OCI-LY1 (cell line): ENCODE data around the gene CSTB.

ENCODE experiments used
- H2AFZ ChIP-seq: fragments of 200-600 bp; sonication (generic), shearing (Covaris generic); 2 replicates; pipeline ENCODE4 v1.6.0; 2014; ENCODE audit warnings: antibody characterized with exemption, mild to moderate bottlenecking, low read length
- H3F3A ChIP-seq: fragments of 200-600 bp; sonication (generic), shearing (Covaris generic); 2 replicates; pipeline ENCODE4 v1.6.0; 2014; ENCODE audit warnings: mild to moderate bottlenecking, antibody characterized with exemption, low read length, moderate library complexity; ENCODE audit not compliant: insufficient read depth
- H3K27ac ChIP-seq: fragments of 200-600 bp; sonication (generic); 2 replicates; pipeline ENCODE4 v1.5.1; 2014; ENCODE audit warnings: low read length, mixed run types, mild to moderate bottlenecking, low read depth; ENCODE audit not compliant: poor library complexity, severe bottlenecking
- H3K27me3 ChIP-seq: fragments of 200-600 bp; sonication (generic); 2 replicates; pipeline ENCODE4 v1.6.0; 2014; ENCODE audit warnings: antibody characterized with exemption, mild to moderate bottlenecking, low read length, moderate library complexity; ENCODE audit not compliant: insufficient read depth
- H3K36me3 ChIP-seq: fragments of 200-600 bp; sonication (generic); 2 replicates; pipeline ENCODE4 v1.6.1; 2014; ENCODE audit warnings: mild to moderate bottlenecking, antibody characterized with exemption, low read length, moderate library complexity, mixed read lengths; ENCODE audit not compliant: insufficient read depth
- H3K4me1 ChIP-seq: fragments of 200-600 bp; sonication (generic); 2 replicates; pipeline ENCODE4 v1.5.1; 2014; ENCODE audit warnings: mild to moderate bottlenecking, low read length, moderate library complexity; ENCODE audit not compliant: insufficient read depth, severe bottlenecking
- H3K4me2 ChIP-seq: fragments of 200-600 bp; sonication (generic), shearing (Covaris generic); 2 replicates; pipeline ENCODE4 v1.6.1; 2014; ENCODE audit warnings: low read length
- H3K4me3 ChIP-seq: fragments of 200-600 bp; sonication (generic); 2 replicates; pipeline ENCODE4 v1.5.1; 2014; ENCODE audit warnings: low read length, low read depth, mild to moderate bottlenecking, mixed read lengths; ENCODE audit not compliant: poor library complexity, severe bottlenecking
- H3K79me2 ChIP-seq: fragments of 200-600 bp; shearing (Covaris generic); 2 replicates; pipeline ENCODE4 v1.6.1; 2016; ENCODE audit warnings: mixed run types, low read length, mixed read lengths; ENCODE audit not compliant: insufficient read depth
- H3K9ac ChIP-seq: fragments of 200-600 bp; sonication (generic), shearing (Covaris generic); 2 replicates; pipeline ENCODE4 v1.6.1; 2014; ENCODE audit warnings: mild to moderate bottlenecking, low read length, mixed read lengths
- H3K9me2 ChIP-seq: fragments of 200-600 bp; sonication (generic), shearing (Covaris generic); 2 replicates; pipeline ENCODE4 v1.6.1; 2014; ENCODE audit warnings: low read depth, mild to moderate bottlenecking, low read length, mixed read lengths
- H3K9me3 ChIP-seq: fragments of 200-600 bp; shearing (Covaris generic); 2 replicates; pipeline ENCODE4 v1.6.1; 2014; ENCODE audit warnings: low read length, mixed read lengths
- H4K20me1 ChIP-seq: fragments of 200-600 bp; sonication (generic), shearing (Covaris generic); 2 replicates; pipeline ENCODE4 v1.6.0; 2016; ENCODE audit warnings: mild to moderate bottlenecking, low read length; ENCODE audit not compliant: insufficient read depth
- EZH2 ChIP-seq: fragments of 200-600 bp; sonication (generic), shearing (Covaris generic); IDR thresholded peaks from 2 replicates; pipeline ENCODE4 v1.8.0; 2017; ENCODE audit warnings: borderline replicate concordance, mixed run types, mild to moderate bottlenecking, antibody characterized with exemption, low read length, moderate library complexity, mixed read lengths
- TF ChIP-seq, protein P1 (sequence below): fragments of 200-600 bp; sonication (generic), shearing (Covaris generic); IDR thresholded peaks from 2 replicates; pipeline ENCODE4 v1.5.1; 2017; ENCODE audit warnings: mild to moderate bottlenecking, antibody characterized with exemption, low read length, moderate library complexity, mixed read lengths

Gene CSTB

GRCh38 chr21:43743947-43744346, 32.2 kb downstream of the CSTB start:
- Histone ChIP-seq H3K4me3 (no peak overlapping the region), H4K20me1 (no peaks in the 10 kb centered on the region), H3F3A (no peaks in the 10 kb centered on the region), H3K79me2 (no peaks in the 10 kb centered on the region), H2AFZ (no peak overlapping the region), H3K27ac (no peak overlapping the region), H3K4me2 (no peak overlapping the region), H3K27me3 (no peaks in the 10 kb centered on the region), H3K4me1 (no peaks in the 10 kb centered on the region), H3K9ac (no peak overlapping the region), H3K36me3 (peaks cover 27% of the 10 kb centered on the region; the same call in 1 of the 2 replicates), H3K9me3 (no peaks in the 10 kb centered on the region), H3K9me2 (no peaks in the 10 kb centered on the region)
- TF ChIP-seq, protein P1, sequence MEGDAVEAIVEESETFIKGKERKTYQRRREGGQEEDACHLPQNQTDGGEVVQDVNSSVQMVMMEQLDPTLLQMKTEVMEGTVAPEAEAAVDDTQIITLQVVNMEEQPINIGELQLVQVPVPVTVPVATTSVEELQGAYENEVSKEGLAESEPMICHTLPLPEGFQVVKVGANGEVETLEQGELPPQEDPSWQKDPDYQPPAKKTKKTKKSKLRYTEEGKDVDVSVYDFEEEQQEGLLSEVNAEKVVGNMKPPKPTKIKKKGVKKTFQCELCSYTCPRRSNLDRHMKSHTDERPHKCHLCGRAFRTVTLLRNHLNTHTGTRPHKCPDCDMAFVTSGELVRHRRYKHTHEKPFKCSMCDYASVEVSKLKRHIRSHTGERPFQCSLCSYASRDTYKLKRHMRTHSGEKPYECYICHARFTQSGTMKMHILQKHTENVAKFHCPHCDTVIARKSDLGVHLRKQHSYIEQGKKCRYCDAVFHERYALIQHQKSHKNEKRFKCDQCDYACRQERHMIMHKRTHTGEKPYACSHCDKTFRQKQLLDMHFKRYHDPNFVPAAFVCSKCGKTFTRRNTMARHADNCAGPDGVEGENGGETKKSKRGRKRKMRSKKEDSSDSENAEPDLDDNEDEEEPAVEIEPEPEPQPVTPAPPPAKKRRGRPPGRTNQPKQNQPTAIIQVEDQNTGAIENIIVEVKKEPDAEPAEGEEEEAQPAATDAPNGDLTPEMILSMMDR: no peak
- TF ChIP-seq EZH2: no peak

GRCh38 chr21:43741423-43742096, 34.5 kb downstream of the CSTB start:
- Histone ChIP-seq H3K36me3 (peaks cover 19% of the 10 kb centered on the region; the same call in 1 of the 2 replicates), H3K4me1 (no peaks in the 10 kb centered on the region), H3K27me3 (no peaks in the 10 kb centered on the region), H2AFZ (no peak overlapping the region), H3K9me2 (no peaks in the 10 kb centered on the region), H3K79me2 (no peaks in the 10 kb centered on the region), H3K27ac (no peak overlapping the region), H3K4me2 (no peak overlapping the region), H3K9ac (no peak overlapping the region), H3F3A (no peaks in the 10 kb centered on the region), H4K20me1 (no peaks in the 10 kb centered on the region), H3K4me3 (no peak overlapping the region), H3K9me3 (no peaks in the 10 kb centered on the region)
- TF ChIP-seq, protein P1: no peak
- TF ChIP-seq EZH2: no peak

GRCh38 chr21:43740497-43741156, 35.5 kb downstream of the CSTB start:
- Histone ChIP-seq H3K9me3 (no peaks in the 10 kb centered on the region), H3K9me2 (no peaks in the 10 kb centered on the region), H3K4me1 (no peaks in the 10 kb centered on the region), H2AFZ (no peak overlapping the region), H3K27ac (no peak overlapping the region), H3K9ac (no peak overlapping the region), H3K36me3 (peaks cover 24% of the 10 kb centered on the region), H3K4me2 (no peak overlapping the region), H3K4me3 (no peak overlapping the region), H3K27me3 (no peaks in the 10 kb centered on the region), H3F3A (no peaks in the 10 kb centered on the region), H3K79me2 (no peaks in the 10 kb centered on the region), H4K20me1 (no peaks in the 10 kb centered on the region)
- TF ChIP-seq, protein P1: no peak
- TF ChIP-seq EZH2: no peak
